Retinal pigment epithelial cell (primary cell): Measurements from ENCODE around the gene ASCL2.

Experiments used
- DNase-seq: peaks from one replicate; pipeline ENCODE4 v3.0.0-alpha.2; 2010; ENCODE audit warnings: low read depth
- H3K4me3 ChIP-seq: 2 replicates; pipeline ENCODE4 v1.5.1; 2011; ENCODE audit warnings: mild to moderate bottlenecking, low read length, control low read depth, moderate library complexity
- CTCF ChIP-seq: conservative IDR thresholded peaks from 2 replicates; pipeline ENCODE4 v1.5.1; 2011; ENCODE audit warnings: low read depth, low read length, control low read depth, inconsistent platforms

The ASCL2 gene

GRCh38 chr11:2316169-2316962 is 46.0 kb upstream of the ASCL2 start:
- no peak for DNase-seq
- TF ChIP-seq CTCF, result no peak
- H3K4me3 ChIP-seq, result no peak overlapping the region

- H3K4me3 ChIP-seq, result no peak overlapping the region
- no peak for TF ChIP-seq CTCF
- no peak for DNase-seq
Observed at GRCh38 chr11:2315395-2316168, 45.2 kb upstream of the ASCL2 start.

GRCh38 chr11:2314525-2315394 is 44.4 kb upstream of the ASCL2 start:
- H3K4me3 ChIP-seq, result no peak overlapping the region
- no peak for TF ChIP-seq CTCF
- DNase-seq, result peak; percentile 23

- DNase-seq, result no peak
- no peak overlapping the region for H3K4me3 ChIP-seq
- no peak for TF ChIP-seq CTCF
Observed at GRCh38 chr11:2314136-2314524, 43.7 kb upstream of the ASCL2 start.

- DNase-seq, result no peak
- no peak for TF ChIP-seq CTCF
- no peak overlapping the region for H3K4me3 ChIP-seq
Observed at GRCh38 chr11:2313051-2313951, 42.9 kb upstream of the ASCL2 start.
